ENCODE measurements around the gene TEX26.

DNA sequence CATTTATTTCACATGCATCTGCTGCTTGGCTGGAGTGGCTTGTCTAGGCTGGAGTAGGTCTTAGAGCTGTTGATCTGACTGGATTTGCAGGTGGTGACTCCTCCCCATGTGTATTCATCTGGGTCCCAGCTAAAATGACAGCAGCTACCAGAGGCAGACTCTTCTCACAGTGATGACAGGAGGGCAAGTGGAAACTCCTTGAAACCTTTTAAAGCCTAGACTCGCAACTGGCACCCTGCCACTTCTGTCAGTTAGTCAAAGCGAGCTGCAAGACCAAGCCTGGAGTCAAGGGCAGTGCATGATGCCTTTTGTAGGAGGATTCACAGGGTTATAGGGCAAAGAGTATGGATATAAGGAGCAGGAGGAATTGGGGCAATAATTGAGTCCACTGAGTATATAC lies 65.2 kb downstream of the TEX26 start:
- no peak for TF ChIP-seq CTCF (IDR thresholded peaks at IDR 0.05)
- TF ChIP-seq POLR2A (IDR thresholded peaks at IDR 0.05) = no peak
